HepG2 (cell line): Measurements from ENCODE around the gene SNRPD2. TPM values are rescaled to one million over a fixed set of nuclear protein-coding genes. Genes with fewer than 3 reads are reported as not detected.
A peak's percentile ranks its signal among the peaks of the same experiment; 100 is the strongest.

Experiments used
- IRF9 ChIP-seq: sonication (generic); formaldehyde crosslinking; IDR thresholded peaks from 2 replicates; pipeline ENCODE4 v1.8.0; 2022; ENCODE audit warnings: missing genetic modification reagents, mild to moderate bottlenecking, borderline replicate concordance
- MXD1 ChIP-seq: sonication (generic); formaldehyde crosslinking; IDR thresholded peaks from 2 replicates; pipeline ENCODE4 v1.4.0; 2020; ENCODE audit warnings: mild to moderate bottlenecking, missing genetic modification reagents
- SPEN ChIP-seq: sonication (generic); formaldehyde crosslinking; IDR thresholded peaks from 2 replicates; pipeline ENCODE4 v1.5.1; 2020; ENCODE audit warnings: low read depth, mild to moderate bottlenecking, missing genetic modification reagents
- TFDP2 ChIP-seq: sonication (generic); formaldehyde crosslinking; IDR thresholded peaks from 2 replicates; pipeline ENCODE4 v1.4.0; 2020; ENCODE audit warnings: missing genetic modification reagents
- USF2 ChIP-seq, 2 experiments: sonication (generic) in 1 of 2; formaldehyde crosslinking in 1 of 2; IDR thresholded peaks; 2 replicates each; pipeline versions ENCODE4 v1.5.1 to v1.6.1; 2011 to 2020; ENCODE audit warnings: borderline replicate concordance in 1 of 2, low read depth in 1 of 2, low read length in 1 of 2, mild to moderate bottlenecking in 1 of 2, missing genetic modification reagents in 1 of 2, moderate library complexity in 1 of 2
- ZBTB40 ChIP-seq, 2 experiments: fragments of 450-650 bp in 1 of 2; sonication (generic) in 1 of 2; formaldehyde crosslinking in 1 of 2; IDR thresholded peaks; 2 replicates each; pipeline versions ENCODE4 v1.6.1 to v1.8.0; 2016 to 2022; ENCODE audit warnings: antibody characterized with exemption in 1 of 2, mild to moderate bottlenecking in 1 of 2, missing genetic modification reagents in 1 of 2
- polyA plus RNA-seq, 8 experiments: library from polyadenylated mRNA; depleted of rRNA in 3 of 8; stranded (reverse) in 7 of 8; unstranded in 1 of 8; fragments of >200 nt; fragmentation: Illumina TruSeq in 4 of 8; extraction: Trizol in 4 of 8; gene quantifications; 2 replicates each; pipeline versions ENCODE4 v1.2.1 to v1.2.3, GENCODE V29; 2011 to 2016; ENCODE audit warnings: low read depth in 4 of 8, missing spikeins in 1 of 8, mixed read lengths in 1 of 8; ENCODE audit not compliant: insufficient read depth in 1 of 8
- total RNA-seq, 5 experiments: library from RNA; depleted of rRNA; stranded (reverse); fragments of >200 nt; fragmentation: Illumina TruSeq; extraction: Trizol; gene quantifications; 2 replicates each; pipeline ENCODE4 v1.2.3, GENCODE V29; 2016; ENCODE audit warnings: low read depth in 1 of 5

The SNRPD2 gene
- total and polyA plus RNA-seq, 2 of the 13 experiments (the other 11 are each of a cell fraction or from before 2014, with no cell fraction given): 299 to 485 TPM

- TF ChIP-seq USF2 (IDR thresholded peaks at IDR 0.05; ENCODE audit: low read depth, low read length): 0 out of 2 replicates have a peak, but pooled peaks have one; percentile 5
- TF ChIP-seq USF2 (CRISPR knock-in tag; IDR thresholded peaks at IDR 0.05; ENCODE audit: borderline replicate concordance): no peak
- no peak for TF ChIP-seq ZBTB40 (IDR thresholded peaks at IDR 0.05)
- TF ChIP-seq ZBTB40 (CRISPR knock-in tag; IDR thresholded peaks at IDR 0.05): peak; percentile 55
- TF ChIP-seq IRF9: 0 out of 2 replicates have a peak, but pooled peaks have one; percentile 50
- peak; percentile 97 for TF ChIP-seq TFDP2 (CRISPR knock-in tag)
- TF ChIP-seq MXD1 (CRISPR knock-in tag): peak; percentile 95; the same call in 1 of the 2 replicates
- TF ChIP-seq SPEN (CRISPR knock-in tag): peak; percentile 76; the same call in 1 of the 2 replicates
Measured at GRCh38 chr19:45692187-45693105, 693 bp upstream of the SNRPD2 start, which contains the start of gene QPCTL (continued).
